ENCODE data around the gene KCNQ1.

Gene KCNQ1

GRCh38 chr11:2732940-2733628 is 288.3 kb downstream of the KCNQ1 start:
- no peak for TF ChIP-seq CTCF (IDR thresholded peaks at IDR 0.05; ENCODE audit: insufficient read depth, low read depth, low read length, missing control alignments)
- DNase-seq (ENCODE audit: low read depth) = no peak
- H3K4me3 ChIP-seq (ENCODE audit: low read depth, low read length) = no peak overlapping the region

- DNase-seq (ENCODE audit: low read depth) = no peak
- TF ChIP-seq CTCF (IDR thresholded peaks at IDR 0.05; ENCODE audit: insufficient read depth, low read depth, low read length, missing control alignments) = no peak
- H3K4me3 ChIP-seq (ENCODE audit: low read depth, low read length) = no peak overlapping the region
Observed at GRCh38 chr11:2734181-2735052, 289.6 kb downstream of the KCNQ1 start.

- DNase-seq (ENCODE audit: low read depth) = no peak
- H3K4me3 ChIP-seq (ENCODE audit: low read depth, low read length) = no peak overlapping the region
- no peak for TF ChIP-seq CTCF (IDR thresholded peaks at IDR 0.05; ENCODE audit: insufficient read depth, low read depth, low read length, missing control alignments)
Observed at GRCh38 chr11:2735053-2735589, 290.3 kb downstream of the KCNQ1 start.

GRCh38 chr11:2736577-2737225 is 291.9 kb downstream of the KCNQ1 start:
- no peak for DNase-seq (ENCODE audit: low read depth)
- no peak overlapping the region for H3K4me3 ChIP-seq (ENCODE audit: low read depth, low read length)
- no peak for TF ChIP-seq CTCF (IDR thresholded peaks at IDR 0.05; ENCODE audit: insufficient read depth, low read depth, low read length, missing control alignments)

- no peak overlapping the region for H3K4me3 ChIP-seq (ENCODE audit: low read depth, low read length)
- no peak for TF ChIP-seq CTCF (IDR thresholded peaks at IDR 0.05; ENCODE audit: insufficient read depth, low read depth, low read length, missing control alignments)
- no peak for DNase-seq (ENCODE audit: low read depth)
Observed at GRCh38 chr11:2737226-2737590, 292.4 kb downstream of the KCNQ1 start.

GRCh38 chr11:2737866-2738265 is 293.1 kb downstream of the KCNQ1 start:
- TF ChIP-seq CTCF (IDR thresholded peaks at IDR 0.05; ENCODE audit: insufficient read depth, low read depth, low read length, missing control alignments) = no peak
- H3K4me3 ChIP-seq (ENCODE audit: low read depth, low read length) = no peak overlapping the region
- no peak for DNase-seq (ENCODE audit: low read depth)
